ENCODE data around the gene HDAC3.

The HDAC3 gene

GRCh38 chr5:141657937-141658545 is 21.4 kb upstream of the HDAC3 start:
- no peak for DNase-seq

DNA sequence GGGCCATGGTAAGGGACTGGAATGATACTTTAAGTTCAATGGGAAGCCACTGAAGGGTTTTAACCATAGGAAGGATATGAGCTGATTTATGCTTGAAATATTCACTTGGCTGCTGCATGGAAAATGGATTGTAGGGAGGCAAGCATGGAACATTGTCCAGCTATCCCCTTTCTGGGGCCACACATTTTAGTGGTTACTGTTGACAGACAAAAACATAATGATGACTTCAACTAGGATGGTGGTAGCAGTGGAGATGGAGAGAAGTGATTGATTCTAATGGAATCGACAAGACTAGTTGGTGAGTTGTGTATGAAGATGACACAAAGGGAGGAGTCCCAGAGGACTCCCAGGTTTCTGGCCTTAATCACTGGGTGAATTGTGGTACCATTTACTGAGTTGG is 20.8 kb upstream of the HDAC3 start:
- DNase-seq, result no peak

DNA sequence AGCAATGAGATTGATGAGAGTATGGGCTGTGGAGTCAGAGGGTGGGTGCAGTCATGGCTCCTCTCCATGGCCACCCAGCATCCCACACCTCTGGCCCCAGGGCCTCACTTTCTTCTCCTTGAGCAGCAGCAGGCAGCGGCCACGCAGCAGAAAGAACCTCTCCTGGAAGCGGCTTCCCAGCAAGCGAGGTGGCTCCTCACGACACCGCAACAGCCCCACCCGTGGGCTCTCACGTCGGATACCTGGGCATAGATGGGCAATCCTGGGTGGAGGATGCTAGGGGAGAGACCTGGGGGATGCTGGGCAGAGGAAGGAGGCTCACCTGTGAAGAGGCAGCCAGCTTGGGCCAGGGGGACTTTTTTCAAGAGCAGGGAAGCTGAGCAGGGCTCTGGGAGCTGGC is 19.7 kb upstream of the HDAC3 start:
- no peak for DNase-seq

GRCh38 chr5:141655020-141655419 is 18.4 kb upstream of the HDAC3 start:
- no peak for DNase-seq

- DNase-seq, result no peak
Observed at GRCh38 chr5:141654298-141654697, 17.6 kb upstream of the HDAC3 start.

DNA sequence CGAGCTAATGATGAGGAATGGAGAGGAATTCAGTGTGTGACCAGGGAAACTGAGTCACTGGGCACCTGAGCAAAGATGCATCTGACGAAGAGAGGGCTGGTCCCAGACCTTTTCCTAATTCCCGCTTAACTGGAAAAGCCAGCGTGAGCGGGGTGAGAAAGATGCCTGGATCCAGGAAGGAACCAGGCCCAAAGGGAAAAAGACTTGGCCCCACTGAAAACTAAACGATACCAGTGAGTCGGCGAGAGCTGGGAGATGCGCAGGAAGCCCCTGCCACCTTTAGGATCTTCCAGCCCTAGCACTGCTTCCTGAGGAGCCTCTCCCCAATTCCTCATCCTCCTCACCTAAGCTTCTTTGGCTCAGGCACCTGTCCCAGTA is 15.1 kb upstream of the HDAC3 start:
- no peak for DNase-seq

DNA sequence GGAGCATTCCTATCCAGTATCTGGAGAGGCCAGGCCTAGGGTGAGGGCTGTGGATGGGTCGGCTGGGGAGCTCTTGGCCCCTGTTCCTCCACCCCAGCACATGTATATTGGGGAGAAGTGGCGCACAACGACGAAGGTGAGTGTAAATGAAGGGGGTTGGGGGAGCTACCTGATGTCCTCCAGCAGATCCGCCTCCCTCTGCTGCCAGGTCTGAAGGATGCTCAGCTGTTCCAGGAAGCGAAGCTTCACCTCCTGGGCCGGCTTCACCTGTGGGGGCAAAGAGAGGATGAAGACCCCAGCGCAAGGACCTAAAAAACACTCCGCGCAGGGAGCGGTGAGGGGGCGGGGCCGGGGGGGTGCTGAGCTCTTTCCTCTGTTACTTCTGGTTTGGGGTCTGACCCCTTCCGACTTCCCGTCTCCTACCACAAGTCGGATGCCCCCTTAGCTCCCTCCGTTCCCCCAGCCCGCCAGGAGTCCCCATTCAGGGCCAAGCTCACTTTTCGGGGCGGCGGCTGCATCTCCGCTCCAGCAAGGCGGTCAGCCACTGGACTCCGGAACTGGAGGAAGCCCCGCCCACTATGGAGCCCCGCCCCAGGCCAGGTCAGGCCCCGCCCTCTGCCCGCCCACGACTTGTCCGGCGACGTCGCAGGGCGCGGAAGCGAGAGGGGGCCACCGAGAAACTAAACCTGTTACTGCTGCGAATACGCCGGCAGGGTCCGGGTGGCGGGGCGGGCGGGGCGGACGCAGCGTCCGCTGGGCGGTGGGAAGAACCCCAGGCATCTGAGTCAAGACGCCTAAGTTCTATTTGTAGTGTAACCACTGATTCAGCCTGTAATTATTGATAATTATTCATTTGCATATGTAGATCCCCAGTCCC is 14.4 kb upstream of the HDAC3 start, which contains the start of gene FCHSD1:
Gene FCHSD1 (minus strand): TSS at position 568 of the 877 bp plus-strand sequence. CDS start 50 bp downstream, at position 518.
- DNase-seq, result peak; percentile 79

DNA sequence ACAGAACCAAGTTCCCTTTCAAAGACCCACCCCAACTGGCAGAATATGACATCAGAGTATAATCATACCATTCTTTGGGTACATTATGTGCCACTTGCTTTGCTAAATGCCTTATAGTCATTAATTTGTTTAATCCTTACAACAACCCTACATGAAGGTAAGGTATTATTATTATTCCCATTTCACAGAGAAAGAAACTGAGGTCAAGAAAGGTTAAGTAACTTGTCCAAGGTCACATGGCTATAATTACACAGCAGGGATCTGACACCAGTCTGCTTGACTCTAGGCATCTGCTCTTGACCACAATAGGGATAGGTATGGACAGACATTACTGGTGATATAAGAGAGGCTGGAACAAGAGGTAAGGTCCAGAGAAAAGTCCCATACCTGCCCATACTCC is 13.3 kb upstream of the HDAC3 start:
- DNase-seq, result no peak

DNA sequence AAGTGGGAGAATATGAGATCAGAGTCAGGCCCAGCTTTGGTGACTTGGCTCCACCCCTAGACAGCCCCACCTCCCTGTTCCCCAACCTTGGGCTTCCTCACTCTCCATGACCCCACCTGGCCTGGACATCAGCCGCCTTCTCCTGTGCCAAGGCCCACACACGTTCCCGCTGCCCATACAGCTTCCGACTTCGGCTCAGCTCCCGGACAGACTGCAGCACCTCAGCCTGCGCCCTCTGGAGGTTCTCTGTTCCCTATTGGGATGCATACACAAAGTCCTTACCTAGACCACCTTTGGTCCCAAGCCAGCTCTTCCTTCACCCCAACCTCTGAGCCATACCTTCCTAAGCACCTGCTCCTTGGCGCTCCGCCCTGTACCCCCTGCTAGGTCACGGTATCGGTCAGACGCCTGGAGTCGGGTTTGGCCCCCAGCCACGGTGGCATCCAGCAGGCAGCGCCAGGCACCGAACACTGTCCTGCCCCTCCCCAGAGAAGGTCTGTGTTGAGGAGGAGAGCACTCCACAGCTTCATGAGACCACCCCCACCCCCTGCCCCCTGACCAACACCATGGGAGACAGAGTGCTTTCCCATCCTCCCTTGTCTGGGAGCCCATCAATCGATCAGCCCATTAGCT is 12.5 kb upstream of the HDAC3 start:
- DNase-seq, result no peak

DNA sequence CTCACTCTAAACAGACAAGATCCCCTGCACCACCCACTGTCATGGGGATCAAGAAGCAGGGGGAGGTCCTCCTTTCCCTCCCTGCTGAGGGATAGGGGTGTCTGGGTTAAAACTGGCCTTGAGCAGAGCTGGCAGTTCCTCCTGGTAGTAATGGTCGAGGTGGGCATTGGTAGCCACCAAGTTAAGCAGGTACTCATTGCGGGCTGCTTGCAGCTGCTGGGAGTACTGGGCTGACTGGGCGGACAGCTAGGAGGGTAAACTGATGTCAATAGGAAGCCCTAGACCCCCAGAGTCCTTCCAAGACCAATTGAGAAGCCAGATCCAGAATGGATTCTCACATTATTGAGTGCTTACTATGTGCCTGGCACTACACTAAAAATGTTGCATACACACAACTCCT is 11.2 kb upstream of the HDAC3 start:
- no peak for DNase-seq

DNA sequence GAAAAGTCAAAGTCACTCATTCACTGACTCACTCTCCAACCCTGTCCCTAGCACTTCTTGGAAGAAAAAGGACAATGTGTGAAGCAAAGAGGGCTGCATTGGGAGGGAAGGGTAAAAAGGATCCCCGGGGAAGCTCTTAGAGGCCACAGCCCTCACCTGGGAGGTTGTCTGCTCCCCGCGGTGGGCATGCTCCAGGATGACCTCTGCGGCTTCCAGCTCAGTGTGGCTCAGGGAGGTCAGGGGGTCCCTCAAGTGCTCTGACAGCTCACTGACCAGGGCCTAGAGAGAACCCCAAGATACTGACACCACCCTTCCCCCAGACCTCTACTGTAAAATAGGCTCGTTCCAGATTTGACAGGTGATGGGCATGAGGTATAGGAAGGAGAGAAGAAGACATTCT is 10.6 kb upstream of the HDAC3 start:
- no peak for DNase-seq

- DNase-seq, result no peak
Observed at GRCh38 chr5:141646026-141646425, 9.4 kb upstream of the HDAC3 start.

DNA sequence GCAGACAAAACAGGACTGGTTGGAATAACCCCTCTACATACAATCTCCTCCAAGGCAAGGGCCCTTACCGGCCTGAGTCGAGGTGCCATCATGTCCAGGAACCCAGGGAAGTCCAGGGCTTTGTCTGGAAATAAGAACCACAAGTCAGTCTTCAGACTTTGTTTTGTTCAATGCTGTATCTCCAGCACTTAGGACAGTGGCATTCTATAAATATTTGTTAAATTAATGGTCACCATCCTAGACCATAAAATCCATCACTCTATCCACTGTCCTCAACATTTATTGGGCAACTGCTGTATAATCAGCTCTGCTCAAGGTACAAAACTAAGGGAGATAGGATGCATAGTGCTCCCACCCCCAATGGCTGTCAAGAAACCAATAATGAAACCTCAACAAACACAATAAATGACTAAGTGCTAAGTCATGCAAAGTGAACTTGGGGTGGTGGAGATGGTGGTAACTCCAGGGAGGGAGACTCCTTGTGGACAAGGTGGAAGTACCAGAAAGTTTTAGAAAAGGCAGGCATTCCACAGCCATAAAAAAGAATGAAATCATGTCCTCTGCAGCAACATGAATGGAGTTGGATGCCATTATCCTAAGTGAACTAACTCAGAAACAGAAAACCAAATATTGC is 5.1 kb upstream of the HDAC3 start:
- DNase-seq, result no peak

GRCh38 chr5:141640698-141641097 is 4.0 kb upstream of the HDAC3 start:
- no peak for DNase-seq

DNA sequence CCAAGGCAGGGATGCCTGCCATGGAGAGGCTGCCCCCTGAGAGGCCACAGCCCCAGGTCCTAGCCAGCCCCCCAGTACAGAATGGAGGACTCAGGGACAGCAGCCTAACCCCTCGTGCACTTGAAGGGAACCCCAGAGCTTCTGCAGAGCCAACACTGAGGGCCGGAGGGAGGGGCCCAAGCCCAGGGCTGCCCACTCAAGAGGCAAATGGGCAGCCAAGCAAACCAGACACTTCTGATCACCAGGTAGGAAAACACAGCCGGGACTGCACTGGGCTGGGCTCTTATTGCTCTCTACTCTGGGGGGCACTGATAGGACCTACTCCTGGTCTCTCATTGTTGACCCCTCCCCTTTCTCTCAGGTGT is 3.4 kb upstream of the HDAC3 start:
- no peak for DNase-seq

- no peak for DNase-seq
Observed at GRCh38 chr5:141639357-141640050, 2.9 kb upstream of the HDAC3 start.

DNA sequence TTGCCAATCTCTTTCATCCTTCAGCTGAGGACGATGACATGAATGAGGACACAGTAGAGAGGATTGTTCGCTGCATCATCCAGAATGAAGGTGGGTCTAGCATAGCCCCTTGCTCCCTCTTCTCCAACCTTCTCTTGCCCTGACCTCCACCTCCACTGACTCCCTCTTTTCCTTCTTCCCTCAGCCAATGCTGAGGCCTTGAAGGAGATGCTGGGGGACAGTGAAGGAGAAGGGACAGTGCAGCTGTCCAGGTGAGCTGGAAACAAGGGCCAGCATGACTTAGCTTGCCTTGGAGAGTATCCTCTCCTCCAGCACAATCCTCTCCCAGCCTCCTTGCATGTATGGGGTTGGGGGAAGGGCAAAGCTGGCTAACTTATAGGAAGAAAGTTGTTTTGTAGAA is 2.1 kb upstream of the HDAC3 start:
- no peak for DNase-seq

GRCh38 chr5:141637767-141638419 is 1.2 kb upstream of the HDAC3 start:
- peak; percentile 52 for DNase-seq

GRCh38 chr5:141637123-141637766 is 596 bp upstream of the HDAC3 start:
- DNase-seq, result peak; percentile 47

- no peak for DNase-seq
Observed at GRCh38 chr5:141636106-141636412, 590 bp downstream of the HDAC3 start.

GRCh38 chr5:141635646-141636045 is 1.0 kb downstream of the HDAC3 start:
- no peak for DNase-seq

GRCh38 chr5:141634720-141635119 is 1.9 kb downstream of the HDAC3 start:
- DNase-seq, result no peak

All from activated gamma-delta T cell treated with Interleukin-2 at 50 U/mL for 16 hours (primary cell).